ENCODE data around the gene NAALADL2. TPM values are rescaled to one million over a fixed set of nuclear protein-coding genes. Genes with fewer than 3 reads are reported as not detected.

Gene NAALADL2
- total RNA-seq, 2 donors from 2014 or later = 8.5 to 24.3 TPM

DNA sequence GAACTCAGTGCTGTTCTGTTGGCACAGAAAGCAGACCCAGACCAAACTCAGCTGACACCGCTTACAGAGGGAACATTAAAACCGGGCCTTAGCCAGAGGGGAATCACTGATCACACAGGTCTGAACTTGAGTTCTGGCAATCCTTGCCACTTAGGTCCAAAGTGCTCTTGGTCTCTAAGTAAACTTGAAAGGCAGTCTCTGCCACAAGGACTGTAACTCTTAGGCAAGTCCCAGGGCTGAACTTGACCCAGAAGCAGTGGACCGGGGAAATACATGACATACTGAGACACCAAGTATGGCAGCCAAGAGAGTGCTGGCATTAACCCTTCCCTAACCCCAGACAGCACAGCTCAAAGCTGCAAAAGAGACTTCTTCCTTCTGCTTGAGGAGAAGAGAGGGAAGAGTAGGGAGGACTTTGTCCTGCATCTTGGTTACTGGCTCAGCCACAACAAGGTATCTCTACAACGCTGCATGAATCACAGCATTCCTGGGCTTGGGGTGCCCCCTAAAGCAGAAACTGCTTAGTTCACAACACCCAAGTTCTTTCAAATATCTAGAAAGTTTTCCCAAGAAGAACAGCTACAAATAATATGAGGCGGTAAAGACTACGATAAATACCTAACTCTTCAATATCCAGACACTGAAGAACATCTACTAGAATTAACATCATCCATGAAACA is 32.5 kb downstream of the NAALADL2 start:
- intact Hi-C loops (cut with DNase I) = no loop called here
- no peak for DNase-seq
- Histone ChIP-seq H3K9ac (ENCODE audit: low read depth in 2 of 2, low read length in 2 of 2) (no peak overlapping the region), H3K4me1 (no peaks in the 10 kb centered on the region), H3K27me3 (no peaks in the 10 kb centered on the region), H3K9me3 (no peaks in the 10 kb centered on the region), H3K27ac (no peak overlapping the region), H3K4me3 (no peak overlapping the region), H3K36me3 (no peaks in the 10 kb centered on the region)
- TF ChIP-seq, protein P1, sequence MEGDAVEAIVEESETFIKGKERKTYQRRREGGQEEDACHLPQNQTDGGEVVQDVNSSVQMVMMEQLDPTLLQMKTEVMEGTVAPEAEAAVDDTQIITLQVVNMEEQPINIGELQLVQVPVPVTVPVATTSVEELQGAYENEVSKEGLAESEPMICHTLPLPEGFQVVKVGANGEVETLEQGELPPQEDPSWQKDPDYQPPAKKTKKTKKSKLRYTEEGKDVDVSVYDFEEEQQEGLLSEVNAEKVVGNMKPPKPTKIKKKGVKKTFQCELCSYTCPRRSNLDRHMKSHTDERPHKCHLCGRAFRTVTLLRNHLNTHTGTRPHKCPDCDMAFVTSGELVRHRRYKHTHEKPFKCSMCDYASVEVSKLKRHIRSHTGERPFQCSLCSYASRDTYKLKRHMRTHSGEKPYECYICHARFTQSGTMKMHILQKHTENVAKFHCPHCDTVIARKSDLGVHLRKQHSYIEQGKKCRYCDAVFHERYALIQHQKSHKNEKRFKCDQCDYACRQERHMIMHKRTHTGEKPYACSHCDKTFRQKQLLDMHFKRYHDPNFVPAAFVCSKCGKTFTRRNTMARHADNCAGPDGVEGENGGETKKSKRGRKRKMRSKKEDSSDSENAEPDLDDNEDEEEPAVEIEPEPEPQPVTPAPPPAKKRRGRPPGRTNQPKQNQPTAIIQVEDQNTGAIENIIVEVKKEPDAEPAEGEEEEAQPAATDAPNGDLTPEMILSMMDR (IDR thresholded peaks at IDR 0.05) = no peak

DNA sequence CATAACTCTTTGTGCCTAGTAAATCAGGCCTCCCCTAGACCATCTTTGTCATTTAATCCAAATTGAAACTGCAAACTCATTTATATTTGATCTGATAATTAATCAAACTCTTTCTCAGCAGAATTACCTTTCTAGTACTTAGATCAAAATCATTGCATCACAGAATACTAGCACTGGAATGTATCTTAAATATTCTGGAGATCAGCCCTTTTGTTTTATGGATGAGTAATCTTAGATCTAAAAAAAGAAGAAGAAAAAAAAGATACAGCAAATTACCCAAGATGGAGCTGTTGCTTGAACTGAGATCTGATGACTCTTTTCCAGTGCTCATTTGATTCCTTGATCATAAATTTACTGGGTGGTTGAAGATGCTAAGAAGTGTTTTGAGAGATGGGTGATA is 47.9 kb downstream of the NAALADL2 start:
- Histone ChIP-seq H3K4me1 (no peaks in the 10 kb centered on the region), H3K27me3 (no peaks in the 10 kb centered on the region), H3K9ac (ENCODE audit: low read depth in 2 of 2, low read length in 2 of 2) (no peak overlapping the region), H3K9me3 (no peaks in the 10 kb centered on the region), H3K4me3 (no peak overlapping the region), H3K36me3 (no peaks in the 10 kb centered on the region), H3K27ac (no peak overlapping the region)
- intact Hi-C loops (cut with DNase I) = no loop called here
- TF ChIP-seq, protein P1 (IDR thresholded peaks at IDR 0.05) = no peak
- no peak for DNase-seq

DNA sequence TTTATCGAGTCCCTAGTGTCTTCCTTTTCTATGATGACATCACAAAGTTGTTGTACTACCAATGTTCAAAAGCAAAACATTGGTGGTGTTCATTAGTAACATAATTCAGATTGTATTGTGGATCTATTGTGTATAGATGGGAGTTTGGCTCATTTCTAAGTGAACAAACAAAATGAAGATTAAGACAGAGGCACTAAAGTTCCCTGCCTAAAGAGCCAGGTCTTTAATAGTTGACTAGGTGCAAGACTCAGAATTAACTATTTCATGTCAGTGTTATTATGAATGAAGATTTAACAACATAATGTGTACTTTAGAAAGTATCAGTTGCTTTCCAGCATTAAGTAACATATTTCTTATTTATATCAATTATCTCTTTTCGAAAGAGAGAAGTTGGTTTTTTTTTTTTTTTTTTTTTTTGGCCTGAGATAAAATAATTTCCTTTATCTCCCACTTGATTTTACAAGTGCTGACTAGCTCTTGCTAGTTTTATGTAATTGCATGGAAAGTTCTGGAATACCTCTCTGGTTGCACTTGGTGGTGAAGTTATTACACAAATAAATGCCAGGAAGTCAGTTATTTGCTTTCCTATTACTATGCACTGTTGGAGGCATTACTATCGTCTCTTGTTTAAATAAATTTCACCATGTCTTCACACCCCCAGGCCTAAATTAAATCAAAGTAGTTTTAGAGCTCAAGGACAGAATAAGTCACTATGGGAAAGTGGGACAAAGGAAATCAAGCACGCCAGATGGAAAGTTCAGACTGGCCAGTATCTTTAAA is 48.7 kb downstream of the NAALADL2 start:
- H3K9ac ChIP-seq (ENCODE audit: low read depth in 2 of 2, low read length in 2 of 2) = no peak overlapping the region
- H3K4me1 ChIP-seq = no peaks in the 10 kb centered on the region
- no peak overlapping the region for H3K4me3 ChIP-seq
- DNase-seq = no peak
- no peaks in the 10 kb centered on the region for H3K36me3 ChIP-seq
- no peaks in the 10 kb centered on the region for H3K27me3 ChIP-seq
- H3K27ac ChIP-seq = no peak overlapping the region
- no peaks in the 10 kb centered on the region for H3K9me3 ChIP-seq
- TF ChIP-seq, protein P1 (IDR thresholded peaks at IDR 0.05) = no peak
- intact Hi-C loops (cut with DNase I) = no loop called here

DNA sequence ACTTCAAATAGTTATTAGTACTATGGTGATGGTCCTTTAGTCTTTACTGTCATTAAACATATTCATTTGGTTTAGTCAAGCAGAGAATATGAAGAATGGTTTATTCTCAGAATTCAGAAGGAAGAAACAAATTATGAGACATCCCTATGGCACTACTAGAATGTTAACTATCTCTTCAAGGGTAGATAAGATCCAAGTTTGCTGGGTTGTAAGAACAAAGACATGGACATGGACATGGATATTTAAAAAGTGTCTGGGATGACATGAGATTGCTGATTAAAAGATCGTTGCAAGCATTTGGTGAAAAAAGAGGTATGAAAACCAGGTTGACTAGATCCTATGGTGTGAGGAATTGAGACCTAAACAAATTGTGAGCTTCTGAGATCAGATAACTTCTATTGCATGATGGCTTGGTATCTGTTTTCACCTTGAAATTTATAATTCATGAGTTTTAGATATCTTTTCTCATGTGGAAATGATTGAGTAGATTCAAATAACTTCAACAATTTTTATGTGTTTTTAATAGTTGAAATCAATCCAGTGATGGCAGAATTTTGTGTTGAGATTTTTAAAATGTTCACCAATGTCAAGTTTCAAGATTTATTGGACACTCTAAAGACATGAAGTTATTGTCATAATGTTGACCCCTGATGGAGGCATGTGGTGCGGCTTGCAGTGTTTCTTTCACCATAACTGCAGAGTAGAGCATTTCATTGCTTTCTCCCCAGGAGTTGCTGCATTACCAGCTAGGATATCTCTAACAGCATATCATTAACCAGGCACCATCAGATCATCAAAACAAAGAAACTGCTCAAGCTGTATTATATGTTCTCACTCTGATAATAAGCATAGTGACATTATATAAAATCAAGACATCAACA is 72.6 kb downstream of the NAALADL2 start:
- no peak overlapping the region for H3K4me3 ChIP-seq
- H3K9me3 ChIP-seq = no peaks in the 10 kb centered on the region
- intact Hi-C loops (cut with DNase I) = no loop called here
- no peaks in the 10 kb centered on the region for H3K4me1 ChIP-seq
- H3K9ac ChIP-seq (ENCODE audit: low read depth in 2 of 2, low read length in 2 of 2) = no peak overlapping the region
- no peaks in the 10 kb centered on the region for H3K27me3 ChIP-seq
- no peak overlapping the region for H3K27ac ChIP-seq
- H3K36me3 ChIP-seq = no peaks in the 10 kb centered on the region
- TF ChIP-seq, protein P1 (IDR thresholded peaks at IDR 0.05) = no peak
- DNase-seq = no peak

DNA sequence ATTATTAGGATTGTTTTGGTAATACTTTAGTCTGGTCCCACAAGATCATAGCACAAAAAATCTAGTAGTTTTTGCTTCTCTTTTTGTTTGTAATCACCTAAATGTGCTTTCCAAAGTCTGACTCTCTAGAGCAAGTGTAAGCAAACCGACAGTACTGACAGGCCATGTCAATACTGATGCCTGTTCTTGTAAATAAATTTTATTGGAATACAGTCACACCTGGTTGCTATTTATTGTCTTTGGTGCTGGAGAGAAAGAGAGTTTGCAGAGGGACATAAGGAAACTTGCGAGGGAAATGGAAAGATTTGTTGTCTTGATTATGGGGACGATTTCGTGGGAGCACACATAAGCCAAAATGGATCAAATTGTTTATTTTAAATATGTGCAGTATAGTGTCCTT is 77.5 kb downstream of the NAALADL2 start:
- intact Hi-C loops (cut with DNase I) = no loop called here

More for the DNA sequence above, 77.5 kb downstream of the NAALADL2 start:
- H3K27me3 ChIP-seq = no peaks in the 10 kb centered on the region
- no peak for DNase-seq
- no peak overlapping the region for H3K4me3 ChIP-seq
- H3K9me3 ChIP-seq = no peaks in the 10 kb centered on the region
- TF ChIP-seq, protein P1 (IDR thresholded peaks at IDR 0.05) = no peak
- H3K36me3 ChIP-seq = no peaks in the 10 kb centered on the region
- H3K4me1 ChIP-seq = no peaks in the 10 kb centered on the region
- H3K9ac ChIP-seq (ENCODE audit: low read depth in 2 of 2, low read length in 2 of 2) = no peak overlapping the region
- H3K27ac ChIP-seq = no peak overlapping the region
